ENCODE data around the gene SSMEM1. TPM values are rescaled to one million over a fixed set of nuclear protein-coding genes. Genes with fewer than 3 reads are reported as not detected.

The SSMEM1 gene
- total RNA-seq, 1 donor from 2014 or later: not detected

DNA sequence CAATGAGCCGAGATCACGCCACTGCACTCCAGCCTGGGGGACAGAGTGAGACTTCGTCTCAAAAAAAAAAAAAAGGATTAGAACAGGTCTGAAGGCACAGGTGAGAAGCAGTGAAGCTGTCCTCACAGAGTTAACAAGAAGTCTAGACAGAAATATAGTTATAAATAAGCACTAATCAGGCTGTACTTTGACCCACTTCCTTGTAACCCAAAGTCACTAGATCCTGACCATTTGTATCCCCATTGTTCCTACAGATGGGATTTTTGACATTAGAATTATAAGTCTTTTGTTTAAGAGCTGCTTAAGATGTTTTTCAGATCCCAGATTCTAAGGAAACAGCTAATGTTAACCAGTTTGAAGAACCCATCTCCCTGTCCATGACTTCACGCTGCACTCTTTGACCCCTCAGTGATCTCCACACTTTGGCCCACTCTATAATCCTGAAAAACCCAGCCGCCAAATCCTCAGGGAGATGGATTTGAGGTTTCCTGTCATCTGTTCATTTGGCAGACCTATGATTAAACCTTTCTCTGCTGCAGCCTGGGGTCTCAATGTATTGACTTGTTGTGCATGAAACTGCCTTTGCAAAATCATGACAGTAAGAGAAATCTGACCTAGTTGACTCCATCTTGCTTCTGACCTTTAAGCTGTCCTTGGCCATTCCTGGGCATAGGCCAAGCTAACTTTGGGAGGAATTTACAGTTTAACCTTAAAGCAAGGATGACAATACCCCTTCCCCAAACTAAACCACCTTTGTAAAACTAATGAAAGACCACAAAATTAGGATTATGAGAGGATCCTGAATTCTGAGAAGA is 11.4 kb downstream of the SSMEM1 start:
- no peaks in the 10 kb centered on the region for H3K79me2 ChIP-seq (ENCODE audit: low read depth)
- Mint-ChIP-seq H3K27ac (no peak overlapping the region), H3K27me3 (ENCODE audit: insufficient read depth, low read depth) (peaks cover 4% of the 10 kb centered on the region), H3K4me3 (no peak overlapping the region), H3K9me3 (no peaks in the 10 kb centered on the region), H3K4me1 (no peaks in the 10 kb centered on the region), H3K36me3 (no peaks in the 10 kb centered on the region)
- no peaks in the 10 kb centered on the region for H3K36me3 ChIP-seq
- no peak overlapping the region for H3K4me3 ChIP-seq
- no peaks in the 10 kb centered on the region for H3K4me1 ChIP-seq
- no peak overlapping the region for H2AFZ ChIP-seq (replicated peaks)
- H3K9ac ChIP-seq: no peak overlapping the region
- no peaks in the 10 kb centered on the region for H3F3A ChIP-seq (ENCODE audit: low read depth)
- no peak for DNase-seq (ENCODE audit: low spot score)
- TF ChIP-seq EZH2phosphoT487 (IDR thresholded peaks at IDR 0.05) (no peak), EZH2 (IDR thresholded peaks at IDR 0.05) (no peak)
- TF ChIP-seq, protein P1, sequence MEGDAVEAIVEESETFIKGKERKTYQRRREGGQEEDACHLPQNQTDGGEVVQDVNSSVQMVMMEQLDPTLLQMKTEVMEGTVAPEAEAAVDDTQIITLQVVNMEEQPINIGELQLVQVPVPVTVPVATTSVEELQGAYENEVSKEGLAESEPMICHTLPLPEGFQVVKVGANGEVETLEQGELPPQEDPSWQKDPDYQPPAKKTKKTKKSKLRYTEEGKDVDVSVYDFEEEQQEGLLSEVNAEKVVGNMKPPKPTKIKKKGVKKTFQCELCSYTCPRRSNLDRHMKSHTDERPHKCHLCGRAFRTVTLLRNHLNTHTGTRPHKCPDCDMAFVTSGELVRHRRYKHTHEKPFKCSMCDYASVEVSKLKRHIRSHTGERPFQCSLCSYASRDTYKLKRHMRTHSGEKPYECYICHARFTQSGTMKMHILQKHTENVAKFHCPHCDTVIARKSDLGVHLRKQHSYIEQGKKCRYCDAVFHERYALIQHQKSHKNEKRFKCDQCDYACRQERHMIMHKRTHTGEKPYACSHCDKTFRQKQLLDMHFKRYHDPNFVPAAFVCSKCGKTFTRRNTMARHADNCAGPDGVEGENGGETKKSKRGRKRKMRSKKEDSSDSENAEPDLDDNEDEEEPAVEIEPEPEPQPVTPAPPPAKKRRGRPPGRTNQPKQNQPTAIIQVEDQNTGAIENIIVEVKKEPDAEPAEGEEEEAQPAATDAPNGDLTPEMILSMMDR (IDR thresholded peaks at IDR 0.05): no peak
- no peaks in the 10 kb centered on the region for H3K9me3 ChIP-seq (ENCODE audit: low read depth)
- no peaks in the 10 kb centered on the region for H3K27me3 ChIP-seq
- no peaks in the 10 kb centered on the region for H4K20me1 ChIP-seq (ENCODE audit: low read depth)
- no peak overlapping the region for H3K4me2 ChIP-seq
- no peak overlapping the region for H3K27ac ChIP-seq

DNA sequence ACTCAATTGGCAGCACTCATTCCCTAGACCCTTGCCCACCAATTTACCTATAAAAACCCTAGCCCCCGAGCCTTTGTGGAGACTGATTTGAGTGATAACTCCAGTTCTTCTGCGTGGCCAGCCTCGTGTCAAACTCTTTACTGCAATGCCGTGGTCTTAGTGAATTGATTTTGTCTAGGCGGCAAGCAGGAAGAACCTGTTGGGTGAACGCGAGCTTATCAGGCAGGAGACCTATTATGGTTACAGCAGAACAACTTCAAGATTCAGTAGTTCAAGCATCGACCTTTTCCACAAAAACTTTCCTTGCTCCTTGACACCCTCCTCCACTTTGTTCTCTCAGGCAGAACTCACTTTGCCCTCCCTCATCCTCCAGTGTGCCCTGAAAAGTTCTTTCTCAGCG is 12.2 kb downstream of the SSMEM1 start:
- no peak for DNase-seq (ENCODE audit: low spot score)
- Mint-ChIP-seq H3K4me3 (no peak overlapping the region), H3K9me3 (no peaks in the 10 kb centered on the region), H3K27ac (no peak overlapping the region), H3K27me3 (ENCODE audit: insufficient read depth, low read depth) (peaks cover 4% of the 10 kb centered on the region), H3K4me1 (no peaks in the 10 kb centered on the region), H3K36me3 (no peaks in the 10 kb centered on the region)
- Histone ChIP-seq H3K4me3 (no peak overlapping the region), H3K4me2 (no peak overlapping the region), H3K27me3 (no peaks in the 10 kb centered on the region), H3K36me3 (no peaks in the 10 kb centered on the region), H3K4me1 (no peaks in the 10 kb centered on the region), H3F3A (ENCODE audit: low read depth) (no peaks in the 10 kb centered on the region), H3K79me2 (ENCODE audit: low read depth) (no peaks in the 10 kb centered on the region), H4K20me1 (ENCODE audit: low read depth) (no peaks in the 10 kb centered on the region), H2AFZ (replicated peaks) (no peak overlapping the region), H3K9ac (no peak overlapping the region), H3K9me3 (ENCODE audit: low read depth) (no peaks in the 10 kb centered on the region), H3K27ac (no peak overlapping the region)
- TF ChIP-seq EZH2phosphoT487 (IDR thresholded peaks at IDR 0.05): no peak
- TF ChIP-seq EZH2 (IDR thresholded peaks at IDR 0.05): no peak
- TF ChIP-seq, protein P1 (IDR thresholded peaks at IDR 0.05): no peak

DNA sequence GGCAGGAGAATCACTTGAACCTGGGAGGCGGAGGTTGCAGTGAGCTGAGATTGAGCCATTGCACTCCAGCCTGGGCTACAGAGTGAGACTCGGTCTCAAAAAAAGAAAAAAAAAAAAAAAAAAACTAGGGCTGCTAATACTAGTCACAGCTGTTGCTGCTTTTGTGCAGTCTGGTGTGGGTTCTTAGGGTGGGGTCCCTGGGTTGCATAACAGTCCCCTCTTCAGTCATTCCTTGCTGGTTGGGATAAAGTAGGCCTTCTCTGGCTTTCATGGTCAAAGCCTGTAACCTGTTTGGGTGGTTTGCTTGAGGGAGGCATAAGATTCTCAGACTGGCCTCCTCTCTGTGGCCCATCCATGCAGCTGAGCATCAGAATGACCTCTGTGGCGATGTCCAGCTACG is 14.1 kb downstream of the SSMEM1 start:
- no peak overlapping the region for H3K27ac Mint-ChIP-seq
- no peaks in the 10 kb centered on the region for H3K9me3 ChIP-seq (ENCODE audit: low read depth)
- H3K9me3 Mint-ChIP-seq: peaks cover 2% of the 10 kb centered on the region
- H3K4me3 Mint-ChIP-seq: no peak overlapping the region
- TF ChIP-seq EZH2 (IDR thresholded peaks at IDR 0.05) (no peak), EZH2phosphoT487 (IDR thresholded peaks at IDR 0.05) (no peak)
- TF ChIP-seq, protein P1 (IDR thresholded peaks at IDR 0.05): no peak
- H3K4me1 ChIP-seq: no peaks in the 10 kb centered on the region
- H4K20me1 ChIP-seq (ENCODE audit: low read depth): no peaks in the 10 kb centered on the region
- H3K9ac ChIP-seq: no peak overlapping the region
- no peaks in the 10 kb centered on the region for H3F3A ChIP-seq (ENCODE audit: low read depth)
- no peak overlapping the region for H3K4me3 ChIP-seq
- no peak for DNase-seq (ENCODE audit: low spot score)
- no peaks in the 10 kb centered on the region for H3K36me3 ChIP-seq
- no peaks in the 10 kb centered on the region for H3K27me3 ChIP-seq
- no peak overlapping the region for H3K4me2 ChIP-seq
- H3K79me2 ChIP-seq (ENCODE audit: low read depth): no peaks in the 10 kb centered on the region
- H3K4me1 Mint-ChIP-seq: no peaks in the 10 kb centered on the region
- no peak overlapping the region for H2AFZ ChIP-seq (replicated peaks)
- no peak overlapping the region for H3K27ac ChIP-seq
- peaks cover 2% of the 10 kb centered on the region for H3K27me3 Mint-ChIP-seq (ENCODE audit: insufficient read depth, low read depth)
- H3K36me3 Mint-ChIP-seq: no peaks in the 10 kb centered on the region

Data from neural progenitor cell (in vitro differentiated cells).